Measurements from ENCODE around the gene ADGRL1. TPM values are rescaled to one million over a fixed set of nuclear protein-coding genes. Genes with fewer than 3 reads are reported as not detected.

The ADGRL1 gene
- total RNA-seq, 2 experiments from 2014 or later, result 8.5 to 9.5 TPM

- Mint-ChIP-seq H3K9me3 (no peaks in the 10 kb centered on the region), H3K4me3 (peak overlapping the region; percentile 75), H3K36me3 (peaks cover 10% of the 10 kb centered on the region), H3K27ac (peak overlapping the region; percentile 79), H3K27me3 (no peaks in the 10 kb centered on the region), H3K4me1 (peaks cover 13% of the 10 kb centered on the region)
- DNase-seq, result peak; percentile 38
These were observed 39.8 kb downstream of the ADGRL1 start for GRCh38 chr19:14165990-14166830.

DNA sequence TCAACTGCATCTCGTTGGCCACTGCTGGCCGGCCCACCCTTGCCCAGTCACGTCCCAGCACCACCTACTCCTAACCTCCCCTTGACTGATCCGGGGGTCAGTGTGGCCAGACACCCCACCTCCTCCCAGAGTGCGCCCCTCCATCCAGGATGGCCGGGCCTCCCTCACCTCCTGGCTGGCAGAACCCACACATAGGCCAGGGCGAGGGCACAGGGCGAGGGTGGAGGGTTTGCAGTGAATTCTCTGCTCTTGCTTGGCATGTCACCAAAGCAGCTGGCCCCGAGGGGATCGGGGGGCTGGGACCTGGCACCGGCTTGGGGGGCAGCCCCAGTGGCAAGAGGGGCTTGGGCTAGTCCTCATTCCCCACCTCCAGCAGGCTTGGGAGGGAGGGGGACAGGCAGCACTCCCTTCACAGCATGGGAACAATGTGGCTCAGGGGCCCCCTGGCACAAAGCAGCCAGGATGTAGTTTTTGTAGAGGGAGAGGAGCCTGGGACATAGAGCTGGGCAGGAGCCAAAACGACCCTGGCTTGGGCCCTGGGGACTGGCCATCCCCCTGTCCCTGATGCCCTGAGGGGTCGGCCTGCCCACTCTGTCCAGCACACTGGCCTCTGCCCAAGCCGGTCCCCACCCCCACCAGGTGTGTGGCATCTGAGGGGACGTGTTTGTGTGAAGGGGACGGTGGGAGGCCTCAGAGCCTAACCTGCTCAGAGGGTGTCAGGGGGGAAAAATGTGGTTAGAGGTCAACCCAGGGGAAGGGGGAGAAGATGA, 41.1 kb downstream of the ADGRL1 start:
- no peak overlapping the region for H3K27ac Mint-ChIP-seq
- H3K9me3 Mint-ChIP-seq, result no peaks in the 10 kb centered on the region
- peaks cover 13% of the 10 kb centered on the region for H3K4me1 Mint-ChIP-seq
- H3K4me3 Mint-ChIP-seq, result no peak overlapping the region
- H3K36me3 Mint-ChIP-seq, result peaks cover 5% of the 10 kb centered on the region
- H3K27me3 Mint-ChIP-seq, result no peaks in the 10 kb centered on the region
- DNase-seq, result no peak

DNA sequence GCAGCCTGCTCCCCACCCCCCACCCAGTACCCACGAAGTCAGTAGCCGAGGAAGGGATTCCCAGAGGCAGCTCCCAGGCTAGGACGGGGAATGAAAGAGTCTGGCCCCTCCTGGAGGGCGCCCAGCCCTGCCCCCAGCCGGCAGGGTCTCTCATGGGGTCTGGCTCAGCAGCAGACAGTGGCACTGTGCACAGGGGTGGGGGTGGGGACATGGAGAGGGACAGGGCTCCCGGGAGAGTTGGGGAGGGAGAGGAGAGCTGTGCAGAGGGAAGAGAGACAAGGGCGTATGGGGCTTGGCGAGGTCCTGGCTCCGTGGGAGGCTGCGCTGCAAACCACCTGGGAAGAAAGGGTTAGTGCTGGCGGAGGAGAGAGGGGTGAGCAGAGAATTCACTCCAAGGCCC, 41.9 kb downstream of the ADGRL1 start:
- Mint-ChIP-seq H3K27ac (no peak overlapping the region), H3K4me3 (no peak overlapping the region), H3K36me3 (peaks cover 2% of the 10 kb centered on the region), H3K27me3 (no peaks in the 10 kb centered on the region), H3K9me3 (no peaks in the 10 kb centered on the region), H3K4me1 (peaks cover 13% of the 10 kb centered on the region)
- DNase-seq, result no peak

DNA sequence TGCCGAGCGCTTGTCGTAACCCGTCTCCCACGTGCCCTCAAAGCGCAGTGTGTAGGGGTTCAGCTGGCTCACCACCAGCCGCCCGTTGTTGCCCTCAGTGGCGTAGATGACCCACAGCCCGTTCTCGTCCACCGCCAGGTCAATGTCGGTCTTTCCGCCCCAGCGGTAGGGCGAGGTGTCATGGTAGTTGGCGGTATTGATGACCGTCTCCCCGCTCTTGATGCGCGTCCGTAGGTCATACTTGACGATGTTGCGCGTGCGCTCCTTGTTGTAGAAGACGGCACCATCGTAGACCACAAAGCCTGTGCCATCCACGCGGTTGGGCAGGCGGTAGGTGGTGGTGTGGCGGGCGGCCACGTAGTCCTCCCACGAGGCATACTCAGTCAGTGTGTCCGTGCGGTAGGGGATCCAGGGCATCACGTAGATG, 43.1 kb downstream of the ADGRL1 start:
- peaks cover 13% of the 10 kb centered on the region for H3K4me1 Mint-ChIP-seq
- H3K9me3 Mint-ChIP-seq, result no peaks in the 10 kb centered on the region
- no peak overlapping the region for H3K4me3 Mint-ChIP-seq
- H3K36me3 Mint-ChIP-seq, result peaks cover 2% of the 10 kb centered on the region
- no peaks in the 10 kb centered on the region for H3K27me3 Mint-ChIP-seq
- no peak for DNase-seq
- peak overlapping the region; percentile 51 for H3K27ac Mint-ChIP-seq

DNA sequence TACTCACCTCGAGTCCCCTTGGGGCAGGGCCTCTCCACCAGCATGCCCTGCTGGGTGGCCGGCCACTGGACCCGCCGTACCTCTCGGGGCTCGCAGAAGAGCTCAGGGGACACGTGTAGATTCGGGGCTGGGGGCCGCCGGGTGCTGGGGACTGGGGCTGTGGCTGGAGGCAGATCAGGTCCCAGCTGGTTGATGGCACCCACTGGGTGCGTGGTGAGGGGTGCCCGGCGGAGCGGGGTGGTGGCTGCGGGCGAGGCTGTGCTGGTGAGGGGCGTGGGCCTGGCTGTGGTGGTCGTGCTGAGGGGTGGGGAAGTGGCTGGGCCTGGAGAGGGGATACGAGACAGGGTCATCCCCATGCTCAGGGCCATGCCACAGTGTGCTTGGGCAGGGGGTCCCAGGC, 44.7 kb downstream of the ADGRL1 start:
- Mint-ChIP-seq H3K27me3 (no peaks in the 10 kb centered on the region), H3K9me3 (no peaks in the 10 kb centered on the region), H3K4me3 (no peak overlapping the region), H3K27ac (no peak overlapping the region), H3K4me1 (peaks cover 3% of the 10 kb centered on the region), H3K36me3 (peaks cover 2% of the 10 kb centered on the region)
- DNase-seq, result no peak

DNA sequence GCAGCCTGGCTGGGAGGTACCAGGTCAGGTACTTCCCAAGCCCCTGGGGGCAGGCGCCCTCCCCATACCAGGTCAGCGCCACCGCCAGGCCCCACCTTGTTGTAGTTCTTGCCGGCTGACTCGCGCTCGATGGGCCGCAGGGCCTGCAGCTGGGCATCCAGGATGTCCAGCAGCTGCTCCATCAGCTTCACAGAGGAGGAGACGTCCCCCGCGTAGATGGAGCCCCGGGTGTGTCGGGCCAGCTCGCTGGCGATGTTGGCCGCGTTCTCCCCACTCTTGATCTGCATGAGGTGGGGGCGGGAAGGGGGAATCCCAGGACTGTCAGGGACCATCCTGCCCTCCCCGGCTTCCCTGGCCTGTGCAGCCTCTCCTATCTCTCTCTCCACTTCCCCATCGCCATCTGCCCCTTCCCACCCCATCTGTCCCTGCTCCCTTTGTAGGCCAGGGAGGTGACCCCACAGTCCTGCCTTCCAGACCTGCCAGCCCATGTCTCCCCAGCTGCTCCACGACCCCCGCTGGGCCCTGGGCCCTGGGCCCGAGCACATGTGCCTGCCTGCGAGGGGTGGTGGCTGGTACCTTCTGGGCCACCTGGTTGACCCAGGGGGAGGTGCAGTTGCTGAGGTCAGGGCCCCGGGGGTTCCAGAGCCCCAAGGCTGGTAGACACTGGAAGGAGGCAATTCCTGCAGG, 45.8 kb downstream of the ADGRL1 start:
- Mint-ChIP-seq H3K4me1 (no peaks in the 10 kb centered on the region), H3K9me3 (no peaks in the 10 kb centered on the region), H3K36me3 (peaks cover 2% of the 10 kb centered on the region), H3K4me3 (no peak overlapping the region), H3K27ac (no peak overlapping the region), H3K27me3 (no peaks in the 10 kb centered on the region)
- DNase-seq, result no peak

GRCh38 chr19:14159059-14159458, 46.9 kb downstream of the ADGRL1 start:
- DNase-seq, result no peak
- Mint-ChIP-seq H3K36me3 (peaks cover 2% of the 10 kb centered on the region), H3K27me3 (no peaks in the 10 kb centered on the region), H3K4me1 (no peaks in the 10 kb centered on the region), H3K27ac (no peak overlapping the region), H3K4me3 (no peak overlapping the region), H3K9me3 (no peaks in the 10 kb centered on the region)

GRCh38 chr19:14158276-14159023, 47.5 kb downstream of the ADGRL1 start:
- H3K4me1 Mint-ChIP-seq, result no peaks in the 10 kb centered on the region
- peaks cover 2% of the 10 kb centered on the region for H3K36me3 Mint-ChIP-seq
- no peak for DNase-seq
- H3K27ac Mint-ChIP-seq, result no peak overlapping the region
- no peak overlapping the region for H3K4me3 Mint-ChIP-seq
- no peaks in the 10 kb centered on the region for H3K9me3 Mint-ChIP-seq
- H3K27me3 Mint-ChIP-seq, result no peaks in the 10 kb centered on the region

GRCh38 chr19:14156971-14157717, 48.8 kb downstream of the ADGRL1 start:
- no peaks in the 10 kb centered on the region for H3K9me3 Mint-ChIP-seq
- no peak overlapping the region for H3K27ac Mint-ChIP-seq
- no peaks in the 10 kb centered on the region for H3K36me3 Mint-ChIP-seq
- DNase-seq, result no peak
- H3K4me3 Mint-ChIP-seq, result no peak overlapping the region
- H3K27me3 Mint-ChIP-seq, result no peaks in the 10 kb centered on the region
- H3K4me1 Mint-ChIP-seq, result no peaks in the 10 kb centered on the region

DNA sequence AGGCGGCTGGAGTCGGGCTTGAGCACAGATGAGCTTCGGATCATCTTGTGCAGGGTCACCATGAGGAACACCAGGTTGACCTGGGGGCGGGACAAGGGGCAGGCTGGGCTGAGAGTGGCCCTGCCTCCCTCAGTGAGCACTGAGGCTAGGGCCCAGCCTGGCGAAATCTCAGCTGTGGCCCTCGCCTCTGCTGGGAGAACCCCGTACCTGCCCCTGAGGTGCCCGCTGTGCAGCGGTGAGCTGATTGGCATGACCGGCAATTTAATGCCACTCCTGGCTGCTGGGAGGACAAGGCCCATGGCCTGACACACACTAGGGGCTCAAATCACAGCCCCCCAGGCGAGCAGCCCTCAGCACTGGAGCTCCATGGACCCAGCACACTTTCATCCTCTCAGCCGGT, 49.8 kb downstream of the ADGRL1 start:
- H3K4me3 Mint-ChIP-seq, result no peak overlapping the region
- H3K36me3 Mint-ChIP-seq, result no peaks in the 10 kb centered on the region
- no peak for DNase-seq
- H3K9me3 Mint-ChIP-seq, result no peaks in the 10 kb centered on the region
- H3K27me3 Mint-ChIP-seq, result no peaks in the 10 kb centered on the region
- no peak overlapping the region for H3K27ac Mint-ChIP-seq
- H3K4me1 Mint-ChIP-seq, result peaks cover 2% of the 10 kb centered on the region

GRCh38 chr19:14155371-14155770, 50.6 kb downstream of the ADGRL1 start:
- Mint-ChIP-seq H3K36me3 (no peaks in the 10 kb centered on the region), H3K4me1 (peaks cover 2% of the 10 kb centered on the region), H3K27ac (no peak overlapping the region), H3K4me3 (no peak overlapping the region), H3K27me3 (no peaks in the 10 kb centered on the region), H3K9me3 (no peaks in the 10 kb centered on the region)
- DNase-seq, result no peak

DNA sequence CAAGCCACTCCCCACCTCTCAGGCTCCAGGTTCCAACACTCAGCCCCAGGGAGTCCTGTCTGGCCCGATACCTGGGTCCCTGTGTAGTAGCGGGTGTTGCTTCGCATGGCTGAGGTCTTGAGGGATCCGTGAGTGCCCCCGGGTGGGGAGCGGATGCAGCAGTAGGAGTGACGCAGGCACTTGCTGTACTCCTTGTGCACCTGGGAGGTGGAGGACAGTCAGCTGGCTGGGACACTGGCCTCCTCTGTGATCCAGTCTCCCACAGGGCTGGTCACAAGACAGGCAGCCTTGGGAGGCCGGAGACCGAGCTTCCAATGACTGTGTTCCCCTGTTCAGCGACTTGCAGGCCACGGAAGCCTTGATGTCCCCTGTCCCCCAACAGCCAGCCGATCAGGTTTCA, 53.3 kb downstream of the ADGRL1 start:
- Mint-ChIP-seq H3K9me3 (no peaks in the 10 kb centered on the region), H3K4me1 (peaks cover 22% of the 10 kb centered on the region), H3K4me3 (no peak overlapping the region), H3K27me3 (no peaks in the 10 kb centered on the region), H3K36me3 (peaks cover 1% of the 10 kb centered on the region), H3K27ac (no peak overlapping the region)
- DNase-seq, result no peak

DNA sequence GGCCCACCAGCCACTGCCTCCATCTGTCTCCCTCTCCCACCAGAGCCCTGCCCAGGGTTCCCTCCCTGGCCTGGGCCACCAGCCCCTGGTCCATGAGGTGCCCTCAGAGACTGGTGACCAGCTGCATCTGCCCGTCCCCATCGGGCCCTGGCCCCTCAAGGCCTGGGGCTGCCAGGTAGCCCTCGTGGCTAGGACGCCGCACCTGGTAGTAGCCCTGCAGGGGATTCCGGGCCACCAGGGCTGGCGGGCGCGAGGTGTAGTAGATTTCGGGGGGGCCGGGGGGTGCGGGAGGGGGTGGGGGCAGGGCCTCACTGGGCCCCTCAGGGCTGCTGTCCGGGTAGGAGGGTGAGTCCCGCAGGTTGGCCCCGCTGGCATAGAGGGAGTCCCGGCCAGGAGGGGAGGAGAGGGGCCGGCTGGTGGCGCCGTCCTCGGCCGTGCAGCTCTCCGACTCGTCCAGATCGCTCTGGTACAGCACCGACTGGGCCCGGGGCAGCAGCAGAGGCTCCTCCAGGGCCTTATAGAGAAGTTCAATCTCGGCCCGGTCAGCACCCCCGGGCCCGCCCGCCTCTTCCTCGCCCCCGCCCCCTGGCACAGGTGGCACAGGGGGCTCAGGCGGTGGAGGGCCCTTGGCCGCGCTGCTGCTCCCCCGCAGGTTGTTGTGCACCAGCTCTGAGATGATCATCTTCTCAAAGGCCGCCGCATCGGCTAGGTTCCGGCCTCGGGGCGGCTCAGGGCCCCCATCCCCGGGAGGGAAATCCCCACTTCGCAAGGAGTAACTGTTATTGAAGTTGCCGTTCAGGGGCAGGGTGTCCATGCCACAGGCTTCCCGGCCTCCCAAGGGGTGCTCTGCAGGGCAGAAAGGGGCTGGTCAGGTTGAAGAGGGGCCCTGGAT, 55.0 kb downstream of the ADGRL1 start:
- Mint-ChIP-seq H3K27ac (no peak overlapping the region), H3K27me3 (no peaks in the 10 kb centered on the region), H3K4me3 (no peak overlapping the region), H3K9me3 (no peaks in the 10 kb centered on the region), H3K36me3 (peaks cover 1% of the 10 kb centered on the region), H3K4me1 (peaks cover 30% of the 10 kb centered on the region)
- DNase-seq, result no peak
